HFFc6 (cell line): ENCODE results near the gene GLCCI1. TPM values are rescaled to one million over a fixed set of nuclear protein-coding genes. Genes with fewer than 3 reads are reported as not detected.

Experiments used
- DNase-seq: peaks from one replicate; pipeline ENCODE4 v3.0.0-alpha.2; 2018
- H3K27ac Mint-ChIP-seq: 2 replicates; pipeline ENCODE4 v1.8.0; 2020; ENCODE audit warnings: mild to moderate bottlenecking, mixed read lengths
- H3K27me3 Mint-ChIP-seq: 2 replicates; pipeline ENCODE4 v1.8.0; 2021; ENCODE audit warnings: mild to moderate bottlenecking, moderate library complexity, mixed read lengths; ENCODE audit not compliant: insufficient read depth
- H3K36me3 Mint-ChIP-seq: 2 replicates; pipeline ENCODE4 v1.8.0; 2021; ENCODE audit warnings: low read depth, mixed read lengths
- H3K4me1 Mint-ChIP-seq: 2 replicates; pipeline ENCODE4 v1.8.0; 2020; ENCODE audit warnings: low read depth, mixed read lengths
- H3K4me3 Mint-ChIP-seq: 2 replicates; pipeline ENCODE4 v1.8.0; 2020; ENCODE audit warnings: mild to moderate bottlenecking, moderate library complexity, mixed read lengths
- H3K9me3 Mint-ChIP-seq: 2 replicates; pipeline ENCODE4 v1.8.0; 2020; ENCODE audit warnings: mild to moderate bottlenecking, mixed read lengths
- long read RNA-seq: library from polyadenylated mRNA; unstranded; transcript quantifications from one replicate; pipeline ENCODE4 v2.0.0, GENCODE V29; 2019
- total RNA-seq, 6 experiments: library from RNA; stranded (reverse); fragmentation: NEBNext Ultra II Directional; extraction: Animal tissue kit (Norgen Biotek cat#: 25700); gene quantifications; 2 replicates in 1 of 6; 3 replicates in 5 of 6; pipeline ENCODE4 v1.2.3, GENCODE V29; 2021
- TF ChIP-seq, protein P1 (sequence below): fragments of 200-600 bp; sonication (generic); IDR thresholded peaks from 2 replicates; pipeline ENCODE4 v1.5.0; 2021; ENCODE audit warnings: antibody characterized with exemption, mild to moderate bottlenecking

Gene GLCCI1
- 10 to 100 TPM; 15.0 to 17.7 (median 16.2) TPM for total RNA-seq
- long read RNA-seq, partial matches to known transcripts: 0 of 4 reads
- long read RNA-seq, other reads (novel, unspliced or antisense): 4 of 4 reads

DNA sequence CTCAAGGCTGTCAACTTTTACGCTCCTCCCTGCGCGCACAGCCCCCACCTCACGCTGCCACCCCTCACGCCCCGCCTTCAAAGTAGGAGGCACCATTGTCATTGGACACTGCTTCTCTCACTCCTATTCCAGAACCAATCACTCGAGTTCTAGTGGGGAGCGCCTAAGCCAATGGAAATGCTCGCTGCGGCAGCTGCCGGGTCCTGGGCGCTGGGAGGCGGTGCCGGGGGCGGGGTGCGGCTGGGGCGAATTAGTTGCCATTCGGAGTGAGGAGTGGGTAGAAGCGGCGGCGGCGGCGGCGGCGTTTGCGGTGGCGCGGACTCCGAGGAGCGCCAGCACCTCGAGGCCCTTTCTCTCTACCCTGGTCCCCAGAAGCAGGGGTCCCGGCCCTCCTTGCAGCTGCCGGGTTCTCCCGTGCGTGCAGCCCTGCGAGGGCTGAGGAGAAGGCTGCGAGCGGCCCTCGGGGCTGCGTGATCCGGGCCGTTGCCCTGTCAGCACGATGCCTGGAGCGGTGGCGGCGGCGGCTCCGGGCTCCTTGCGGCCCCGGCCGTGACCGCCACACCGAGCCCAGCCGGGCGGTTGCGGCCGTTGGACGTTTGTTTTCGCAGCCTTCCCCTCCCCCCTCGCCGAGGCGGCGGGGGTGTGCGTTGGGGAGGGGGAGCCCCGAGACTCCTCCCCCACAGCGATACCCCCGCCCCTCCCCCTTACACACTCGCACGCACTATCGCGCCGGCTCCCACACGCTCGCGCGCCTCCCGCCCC lies at the start of gene GLCCI1:
GLCCI1 (plus strand) TSS at position 253 of the 762 bp plus-strand sequence. CDS start 555 bp downstream, outside the sequence.
- Mint-ChIP-seq H3K9me3 (no peaks in the 10 kb centered on the region), H3K27ac (peak within 1 kb of the TSS; percentile 80), H3K4me3 (peak within 1 kb of the TSS; percentile 94), H3K27me3 (peaks cover 1% of the 10 kb centered on the region; the same call in 1 of the 2 replicates), H3K4me1 (peaks cover 23% of the 10 kb centered on the region), H3K36me3 (no peaks in the 10 kb centered on the region)
- DNase-seq: peak; percentile 97
- TF ChIP-seq, protein P1, sequence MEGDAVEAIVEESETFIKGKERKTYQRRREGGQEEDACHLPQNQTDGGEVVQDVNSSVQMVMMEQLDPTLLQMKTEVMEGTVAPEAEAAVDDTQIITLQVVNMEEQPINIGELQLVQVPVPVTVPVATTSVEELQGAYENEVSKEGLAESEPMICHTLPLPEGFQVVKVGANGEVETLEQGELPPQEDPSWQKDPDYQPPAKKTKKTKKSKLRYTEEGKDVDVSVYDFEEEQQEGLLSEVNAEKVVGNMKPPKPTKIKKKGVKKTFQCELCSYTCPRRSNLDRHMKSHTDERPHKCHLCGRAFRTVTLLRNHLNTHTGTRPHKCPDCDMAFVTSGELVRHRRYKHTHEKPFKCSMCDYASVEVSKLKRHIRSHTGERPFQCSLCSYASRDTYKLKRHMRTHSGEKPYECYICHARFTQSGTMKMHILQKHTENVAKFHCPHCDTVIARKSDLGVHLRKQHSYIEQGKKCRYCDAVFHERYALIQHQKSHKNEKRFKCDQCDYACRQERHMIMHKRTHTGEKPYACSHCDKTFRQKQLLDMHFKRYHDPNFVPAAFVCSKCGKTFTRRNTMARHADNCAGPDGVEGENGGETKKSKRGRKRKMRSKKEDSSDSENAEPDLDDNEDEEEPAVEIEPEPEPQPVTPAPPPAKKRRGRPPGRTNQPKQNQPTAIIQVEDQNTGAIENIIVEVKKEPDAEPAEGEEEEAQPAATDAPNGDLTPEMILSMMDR: no peak

DNA sequence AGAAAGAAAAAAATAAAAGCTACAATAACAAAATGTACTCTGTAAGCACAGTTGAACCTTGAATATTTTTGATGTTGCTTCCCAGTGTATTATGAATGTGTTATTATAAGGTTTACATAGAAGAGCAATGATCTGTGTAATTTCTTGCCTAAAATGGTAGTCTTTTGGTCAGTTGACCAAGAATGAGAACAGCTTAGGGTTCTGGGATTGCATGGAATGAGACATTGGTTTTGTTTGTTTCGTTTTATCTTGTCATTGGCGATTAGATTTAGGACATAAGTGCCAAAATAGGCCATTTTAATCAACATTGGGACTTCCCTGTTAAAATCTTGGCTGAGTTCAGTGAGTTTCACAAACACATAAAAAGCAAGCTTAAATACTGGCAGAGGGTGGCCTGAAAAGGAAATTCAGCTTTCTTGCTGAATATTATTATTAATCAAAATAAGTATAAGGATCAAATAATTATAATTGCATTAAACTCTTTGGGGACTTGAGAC lies 49.1 kb upstream of the GLCCI1 start:
- Mint-ChIP-seq H3K9me3 (no peaks in the 10 kb centered on the region), H3K27ac (no peak overlapping the region), H3K4me3 (no peak overlapping the region), H3K4me1 (peaks cover 8% of the 10 kb centered on the region), H3K36me3 (no peaks in the 10 kb centered on the region), H3K27me3 (no peaks in the 10 kb centered on the region)
- DNase-seq: no peak
- TF ChIP-seq, protein P1: no peak

DNA sequence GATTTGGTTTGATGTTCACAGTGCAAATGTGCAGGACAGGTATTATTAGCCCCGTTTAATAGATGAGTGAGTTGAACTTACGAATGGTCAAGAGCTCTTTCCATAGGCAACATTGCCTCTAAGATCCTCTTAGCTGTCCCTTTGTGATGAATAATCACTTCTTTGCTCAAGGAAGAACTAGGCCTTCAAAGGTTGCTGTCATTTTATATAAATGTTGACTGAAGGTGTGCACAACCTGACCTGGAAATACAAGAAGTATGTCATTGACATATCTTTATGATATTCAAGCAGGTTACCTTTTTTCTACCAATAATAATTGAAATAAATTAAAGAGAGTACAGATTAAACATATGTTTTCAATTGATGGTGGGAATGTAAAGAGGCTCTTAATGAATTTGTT lies 48.5 kb upstream of the GLCCI1 start:
- Mint-ChIP-seq H3K27ac (no peak overlapping the region), H3K27me3 (no peaks in the 10 kb centered on the region), H3K4me1 (peaks cover 12% of the 10 kb centered on the region), H3K9me3 (no peaks in the 10 kb centered on the region), H3K36me3 (no peaks in the 10 kb centered on the region), H3K4me3 (no peak overlapping the region)
- DNase-seq: no peak
- TF ChIP-seq, protein P1: no peak

DNA sequence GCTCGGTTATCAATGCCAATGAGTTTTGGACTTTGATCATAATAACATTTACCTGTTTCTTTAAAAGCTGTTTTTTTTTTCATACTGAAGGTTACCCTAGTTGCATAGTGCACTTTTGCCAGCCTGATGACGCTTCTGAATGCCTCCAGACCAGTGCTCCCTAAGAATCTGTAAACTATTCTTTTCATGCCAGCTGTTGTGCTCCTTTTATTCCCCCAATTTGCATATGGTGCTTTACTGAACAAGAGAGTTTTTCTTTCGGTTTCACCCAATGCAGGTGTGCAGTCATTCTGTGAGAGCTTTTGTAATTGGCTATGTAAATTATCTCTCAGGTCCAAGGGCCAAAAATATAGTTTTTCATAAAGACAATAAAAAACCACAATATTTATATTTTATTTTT lies 48.1 kb upstream of the GLCCI1 start:
- peaks cover 12% of the 10 kb centered on the region for H3K4me1 Mint-ChIP-seq
- H3K27ac Mint-ChIP-seq: no peak overlapping the region
- H3K36me3 Mint-ChIP-seq: no peaks in the 10 kb centered on the region
- no peaks in the 10 kb centered on the region for H3K27me3 Mint-ChIP-seq
- DNase-seq: no peak
- no peak overlapping the region for H3K4me3 Mint-ChIP-seq
- no peaks in the 10 kb centered on the region for H3K9me3 Mint-ChIP-seq
- TF ChIP-seq, protein P1: no peak

DNA sequence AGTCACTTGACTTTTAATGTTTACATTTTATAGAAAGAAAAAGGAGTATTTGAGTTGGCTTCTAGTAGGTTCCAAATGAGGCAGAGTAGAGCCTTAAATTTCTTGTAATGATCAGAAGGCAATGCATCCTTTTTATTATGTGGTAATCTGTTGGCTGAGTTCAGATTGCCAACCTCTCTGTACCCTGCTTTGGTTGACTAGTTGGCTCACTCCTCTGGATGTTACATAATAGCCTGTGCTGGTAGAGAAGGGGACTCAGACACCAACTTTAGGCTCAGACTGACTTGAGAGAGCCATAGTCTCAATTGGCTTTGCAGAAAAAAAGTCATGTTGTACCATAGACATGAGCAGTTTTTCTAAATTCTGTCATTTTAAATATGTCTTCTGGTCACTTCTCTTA lies 46.8 kb upstream of the GLCCI1 start:
- H3K4me1 Mint-ChIP-seq: peaks cover 12% of the 10 kb centered on the region
- H3K4me3 Mint-ChIP-seq: no peak overlapping the region
- no peaks in the 10 kb centered on the region for H3K27me3 Mint-ChIP-seq
- no peak for DNase-seq
- H3K36me3 Mint-ChIP-seq: no peaks in the 10 kb centered on the region
- TF ChIP-seq, protein P1: no peak
- no peaks in the 10 kb centered on the region for H3K9me3 Mint-ChIP-seq
- H3K27ac Mint-ChIP-seq: no peak overlapping the region
